SKM-1 treated with dmso at 0.1 percent for 144 hours (cell line): Measurements from ENCODE around the gene FARS2.
A peak's percentile ranks its signal among the peaks of the same experiment; 100 is the strongest.
"Not testable (repeated sequence)": the region's sequence is repeated elsewhere in the genome, so short reads cannot be mapped to it uniquely, and the experiment has no call there.

Experiments used
- DNase-seq: peaks from one replicate; lab custom pipeline; 2025; ENCODE audit not compliant: unreplicated experiment; lab: John Stamatoyannopoulos, UW

FARS2 gene

GRCh38 chr6:5656695-5657094 is 395.4 kb downstream of the FARS2 start:
- DNase-seq, result not testable (repeated sequence)

GRCh38 chr6:5657684-5658430 is 396.5 kb downstream of the FARS2 start:
- peak; percentile 66 for DNase-seq

- no peak for DNase-seq
Measured at GRCh38 chr6:5659467-5659866, 398.2 kb downstream of the FARS2 start.

- DNase-seq, result no peak
Measured at GRCh38 chr6:5660772-5661171, 399.5 kb downstream of the FARS2 start.

- DNase-seq, result no peak
Measured at GRCh38 chr6:5662797-5663196, 401.5 kb downstream of the FARS2 start.

GRCh38 chr6:5663259-5663658 is 401.9 kb downstream of the FARS2 start:
- no peak for DNase-seq

GRCh38 chr6:5663739-5664138 is 402.4 kb downstream of the FARS2 start:
- DNase-seq, result no peak

- DNase-seq, result no peak
Measured at GRCh38 chr6:5664149-5664548, 402.8 kb downstream of the FARS2 start.

- no peak for DNase-seq
Measured at GRCh38 chr6:5665173-5665572, 403.9 kb downstream of the FARS2 start.

- DNase-seq, result no peak
Measured at GRCh38 chr6:5665667-5666066, 404.4 kb downstream of the FARS2 start.

GRCh38 chr6:5666695-5667094 is 405.4 kb downstream of the FARS2 start:
- no peak for DNase-seq

- no peak for DNase-seq
Measured at GRCh38 chr6:5667737-5668136, 406.4 kb downstream of the FARS2 start.

GRCh38 chr6:5670381-5670780 is 409.1 kb downstream of the FARS2 start:
- DNase-seq, result no peak

GRCh38 chr6:5670811-5671561 is 409.7 kb downstream of the FARS2 start:
- peak; percentile 97 for DNase-seq

- DNase-seq, result no peak
Measured at GRCh38 chr6:5671601-5672559, 410.6 kb downstream of the FARS2 start.

- no peak for DNase-seq
Measured at GRCh38 chr6:5672581-5673011, 411.3 kb downstream of the FARS2 start.

- no peak for DNase-seq
Measured at GRCh38 chr6:5673019-5673790, 411.9 kb downstream of the FARS2 start.

GRCh38 chr6:5674141-5674540 is 412.8 kb downstream of the FARS2 start:
- no peak for DNase-seq

GRCh38 chr6:5674721-5675120 is 413.4 kb downstream of the FARS2 start:
- DNase-seq, result no peak

GRCh38 chr6:5676701-5677100 is 415.4 kb downstream of the FARS2 start:
- DNase-seq, result no peak
